Esophagus muscularis mucosa (tissue), 4 donors: ENCODE data around the gene BLOC1S5.

Source experiments
- CTCF ChIP-seq, 3 experiments: fragments of 200-600 bp in 2 of 3; fragments of 450-650 bp in 1 of 3; sonication (generic) in 2 of 3; IDR thresholded peaks; one replicate each; pipeline ENCODE4 v1.5.1; 2017 to 2019; ENCODE audit warnings: antibody characterized with exemption in 3 of 3, mild to moderate bottlenecking in 2 of 3, moderate library complexity in 1 of 3
- EP300 ChIP-seq: sonication (generic); formaldehyde crosslinking; IDR thresholded peaks from one replicate; pipeline ENCODE4 v1.6.1; 2017; ENCODE audit warnings: antibody characterized with exemption
- POLR2A ChIP-seq: fragments of 450-650 bp; IDR thresholded peaks from one replicate; pipeline ENCODE4 v1.6.1; 2017; ENCODE audit warnings: antibody characterized with exemption, moderate library complexity, mild to moderate bottlenecking, low read depth

GRCh38 chr6:8100159-8100854 is 36.1 kb upstream of the BLOC1S5 start:
- TF ChIP-seq CTCF (IDR thresholded peaks at IDR 0.05): no peak
- TF ChIP-seq POLR2A: no peak
- no peak for TF ChIP-seq EP300
